ENCODE results near the gene COL9A3. TPM values are rescaled to one million over a fixed set of nuclear protein-coding genes. Genes with fewer than 3 reads are reported as not detected.

Gene COL9A3
- total RNA-seq, 1 experiment from 2014 or later = 136 TPM

DNA sequence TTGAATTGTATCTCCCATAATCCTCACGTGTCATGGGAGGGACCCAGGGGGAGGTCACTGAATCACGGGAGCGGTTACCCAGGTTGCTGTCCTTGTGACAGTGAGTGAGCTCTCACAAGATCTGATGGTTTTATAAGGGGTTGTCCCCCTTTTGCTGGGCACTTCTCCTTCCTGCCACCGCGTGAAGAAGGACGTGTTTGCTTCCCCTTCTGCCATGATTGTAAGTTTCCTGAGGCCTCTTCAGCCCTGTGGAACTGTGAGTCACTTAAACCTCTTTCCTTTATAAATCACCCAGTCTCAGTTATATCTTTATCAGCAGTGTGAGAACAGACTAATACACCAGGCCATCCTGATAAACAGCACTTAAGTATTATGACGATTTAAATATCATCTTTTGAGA, 29.5 kb upstream of the COL9A3 start (continued):
- TF ChIP-seq, protein P1, sequence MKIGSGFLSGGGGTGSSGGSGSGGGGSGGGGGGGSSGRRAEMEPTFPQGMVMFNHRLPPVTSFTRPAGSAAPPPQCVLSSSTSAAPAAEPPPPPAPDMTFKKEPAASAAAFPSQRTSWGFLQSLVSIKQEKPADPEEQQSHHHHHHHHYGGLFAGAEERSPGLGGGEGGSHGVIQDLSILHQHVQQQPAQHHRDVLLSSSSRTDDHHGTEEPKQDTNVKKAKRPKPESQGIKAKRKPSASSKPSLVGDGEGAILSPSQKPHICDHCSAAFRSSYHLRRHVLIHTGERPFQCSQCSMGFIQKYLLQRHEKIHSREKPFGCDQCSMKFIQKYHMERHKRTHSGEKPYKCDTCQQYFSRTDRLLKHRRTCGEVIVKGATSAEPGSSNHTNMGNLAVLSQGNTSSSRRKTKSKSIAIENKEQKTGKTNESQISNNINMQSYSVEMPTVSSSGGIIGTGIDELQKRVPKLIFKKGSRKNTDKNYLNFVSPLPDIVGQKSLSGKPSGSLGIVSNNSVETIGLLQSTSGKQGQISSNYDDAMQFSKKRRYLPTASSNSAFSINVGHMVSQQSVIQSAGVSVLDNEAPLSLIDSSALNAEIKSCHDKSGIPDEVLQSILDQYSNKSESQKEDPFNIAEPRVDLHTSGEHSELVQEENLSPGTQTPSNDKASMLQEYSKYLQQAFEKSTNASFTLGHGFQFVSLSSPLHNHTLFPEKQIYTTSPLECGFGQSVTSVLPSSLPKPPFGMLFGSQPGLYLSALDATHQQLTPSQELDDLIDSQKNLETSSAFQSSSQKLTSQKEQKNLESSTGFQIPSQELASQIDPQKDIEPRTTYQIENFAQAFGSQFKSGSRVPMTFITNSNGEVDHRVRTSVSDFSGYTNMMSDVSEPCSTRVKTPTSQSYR (CRISPR knock-in tag; IDR thresholded peaks at IDR 0.05) = no peak

DNA sequence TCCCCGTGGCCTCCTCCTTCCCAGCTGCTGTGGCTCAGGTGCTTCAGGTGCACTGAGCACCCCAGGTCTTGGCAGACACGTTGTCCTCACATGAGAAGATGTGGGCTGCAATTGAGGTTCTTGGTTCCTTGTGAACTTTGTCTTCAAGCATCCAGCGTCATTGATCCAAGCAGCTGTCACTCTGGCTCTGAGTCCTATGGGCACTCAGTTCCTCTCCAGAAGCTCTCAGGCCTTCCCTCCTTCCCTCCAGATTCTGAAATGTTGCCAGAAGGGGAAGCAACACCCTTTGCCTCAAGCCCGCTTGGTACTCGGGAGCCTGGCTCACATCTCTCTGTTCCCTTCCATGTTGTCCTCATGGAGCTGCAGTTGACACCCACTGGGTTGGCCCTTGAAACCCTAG, 29.0 kb upstream of the COL9A3 start:
- H3K9me3 Mint-ChIP-seq = no peaks in the 10 kb centered on the region
- peaks cover 11% of the 10 kb centered on the region for H3K4me1 Mint-ChIP-seq
- TF ChIP-seq, protein P2, sequence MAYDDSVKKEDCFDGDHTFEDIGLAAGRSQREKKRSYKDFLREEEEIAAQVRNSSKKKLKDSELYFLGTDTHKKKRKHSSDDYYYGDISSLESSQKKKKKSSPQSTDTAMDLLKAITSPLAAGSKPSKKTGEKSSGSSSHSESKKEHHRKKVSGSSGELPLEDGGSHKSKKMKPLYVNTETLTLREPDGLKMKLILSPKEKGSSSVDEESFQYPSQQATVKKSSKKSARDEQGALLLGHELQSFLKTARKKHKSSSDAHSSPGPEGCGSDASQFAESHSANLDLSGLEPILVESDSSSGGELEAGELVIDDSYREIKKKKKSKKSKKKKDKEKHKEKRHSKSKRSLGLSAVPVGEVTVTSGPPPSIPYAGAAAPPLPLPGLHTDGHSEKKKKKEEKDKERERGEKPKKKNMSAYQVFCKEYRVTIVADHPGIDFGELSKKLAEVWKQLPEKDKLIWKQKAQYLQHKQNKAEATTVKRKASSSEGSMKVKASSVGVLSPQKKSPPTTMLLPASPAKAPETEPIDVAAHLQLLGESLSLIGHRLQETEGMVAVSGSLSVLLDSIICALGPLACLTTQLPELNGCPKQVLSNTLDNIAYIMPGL (CRISPR knock-in tag; IDR thresholded peaks at IDR 0.05) = no peak
- TF ChIP-seq ZNF671 (CRISPR knock-in tag; IDR thresholded peaks at IDR 0.05) (no peak), PRRX2 (CRISPR knock-in tag; IDR thresholded peaks at IDR 0.05) (no peak), ZNF219 (CRISPR knock-in tag; IDR thresholded peaks at IDR 0.05; ENCODE audit: borderline replicate concordance) (no peak), GABPB1 (CRISPR knock-in tag; IDR thresholded peaks at IDR 0.05) (no peak), ESRRA (CRISPR knock-in tag; IDR thresholded peaks at IDR 0.05; ENCODE audit: borderline replicate concordance) (no peak)
- TF ChIP-seq, protein P3, sequence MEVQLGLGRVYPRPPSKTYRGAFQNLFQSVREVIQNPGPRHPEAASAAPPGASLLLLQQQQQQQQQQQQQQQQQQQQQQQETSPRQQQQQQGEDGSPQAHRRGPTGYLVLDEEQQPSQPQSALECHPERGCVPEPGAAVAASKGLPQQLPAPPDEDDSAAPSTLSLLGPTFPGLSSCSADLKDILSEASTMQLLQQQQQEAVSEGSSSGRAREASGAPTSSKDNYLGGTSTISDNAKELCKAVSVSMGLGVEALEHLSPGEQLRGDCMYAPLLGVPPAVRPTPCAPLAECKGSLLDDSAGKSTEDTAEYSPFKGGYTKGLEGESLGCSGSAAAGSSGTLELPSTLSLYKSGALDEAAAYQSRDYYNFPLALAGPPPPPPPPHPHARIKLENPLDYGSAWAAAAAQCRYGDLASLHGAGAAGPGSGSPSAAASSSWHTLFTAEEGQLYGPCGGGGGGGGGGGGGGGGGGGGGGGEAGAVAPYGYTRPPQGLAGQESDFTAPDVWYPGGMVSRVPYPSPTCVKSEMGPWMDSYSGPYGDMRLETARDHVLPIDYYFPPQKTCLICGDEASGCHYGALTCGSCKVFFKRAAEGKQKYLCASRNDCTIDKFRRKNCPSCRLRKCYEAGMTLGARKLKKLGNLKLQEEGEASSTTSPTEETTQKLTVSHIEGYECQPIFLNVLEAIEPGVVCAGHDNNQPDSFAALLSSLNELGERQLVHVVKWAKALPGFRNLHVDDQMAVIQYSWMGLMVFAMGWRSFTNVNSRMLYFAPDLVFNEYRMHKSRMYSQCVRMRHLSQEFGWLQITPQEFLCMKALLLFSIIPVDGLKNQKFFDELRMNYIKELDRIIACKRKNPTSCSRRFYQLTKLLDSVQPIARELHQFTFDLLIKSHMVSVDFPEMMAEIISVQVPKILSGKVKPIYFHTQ (CRISPR knock-in tag; IDR thresholded peaks at IDR 0.05) = no peak
- H3K27me3 Mint-ChIP-seq (ENCODE audit: low read depth) = peaks cover 8% of the 10 kb centered on the region; the same call in 1 of the 2 replicates
- DNase-seq (ENCODE audit: low spot score) = no peak
- H3K4me3 Mint-ChIP-seq = no peak overlapping the region
- no peak overlapping the region for H3K27ac Mint-ChIP-seq
- no peak for ATAC-seq
- no peaks in the 10 kb centered on the region for H3K36me3 Mint-ChIP-seq
- ChIA-PET POLR2A (no interaction called here), CTCF (interaction anchor here (1.3 to 2.8 kb wide), 2 partner anchors 9 to 79 kb away, joined by 4 to 22 read pairs; partner anchors contain the start of gene NTSR1)

- no peak for DNase-seq (ENCODE audit: low spot score)
- TF ChIP-seq, protein P4, sequence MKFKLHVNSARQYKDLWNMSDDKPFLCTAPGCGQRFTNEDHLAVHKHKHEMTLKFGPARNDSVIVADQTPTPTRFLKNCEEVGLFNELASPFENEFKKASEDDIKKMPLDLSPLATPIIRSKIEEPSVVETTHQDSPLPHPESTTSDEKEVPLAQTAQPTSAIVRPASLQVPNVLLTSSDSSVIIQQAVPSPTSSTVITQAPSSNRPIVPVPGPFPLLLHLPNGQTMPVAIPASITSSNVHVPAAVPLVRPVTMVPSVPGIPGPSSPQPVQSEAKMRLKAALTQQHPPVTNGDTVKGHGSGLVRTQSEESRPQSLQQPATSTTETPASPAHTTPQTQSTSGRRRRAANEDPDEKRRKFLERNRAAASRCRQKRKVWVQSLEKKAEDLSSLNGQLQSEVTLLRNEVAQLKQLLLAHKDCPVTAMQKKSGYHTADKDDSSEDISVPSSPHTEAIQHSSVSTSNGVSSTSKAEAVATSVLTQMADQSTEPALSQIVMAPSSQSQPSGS (CRISPR knock-in tag; IDR thresholded peaks at IDR 0.05; ENCODE audit: borderline replicate concordance, low read depth) = no peak
- TF ChIP-seq, protein P2 (CRISPR knock-in tag; IDR thresholded peaks at IDR 0.05) = no peak
- TF ChIP-seq FOXP4 (CRISPR knock-in tag; IDR thresholded peaks at IDR 0.05) = no peak
- no peak for TF ChIP-seq ZNF396 (CRISPR knock-in tag; IDR thresholded peaks at IDR 0.05; ENCODE audit: borderline replicate concordance)
- no peak for TF ChIP-seq ZNF121 (CRISPR knock-in tag; IDR thresholded peaks at IDR 0.05)
- TF ChIP-seq, protein P5, sequence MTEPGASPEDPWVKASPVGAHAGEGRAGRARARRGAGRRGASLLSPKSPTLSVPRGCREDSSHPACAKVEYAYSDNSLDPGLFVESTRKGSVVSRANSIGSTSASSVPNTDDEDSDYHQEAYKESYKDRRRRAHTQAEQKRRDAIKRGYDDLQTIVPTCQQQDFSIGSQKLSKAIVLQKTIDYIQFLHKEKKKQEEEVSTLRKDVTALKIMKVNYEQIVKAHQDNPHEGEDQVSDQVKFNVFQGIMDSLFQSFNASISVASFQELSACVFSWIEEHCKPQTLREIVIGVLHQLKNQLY (CRISPR knock-in tag; IDR thresholded peaks at IDR 0.05) = no peak
- no peak for TF ChIP-seq GTF2I (CRISPR knock-in tag; conservative IDR thresholded peaks at IDR 0.05)
- TF ChIP-seq, protein P6, sequence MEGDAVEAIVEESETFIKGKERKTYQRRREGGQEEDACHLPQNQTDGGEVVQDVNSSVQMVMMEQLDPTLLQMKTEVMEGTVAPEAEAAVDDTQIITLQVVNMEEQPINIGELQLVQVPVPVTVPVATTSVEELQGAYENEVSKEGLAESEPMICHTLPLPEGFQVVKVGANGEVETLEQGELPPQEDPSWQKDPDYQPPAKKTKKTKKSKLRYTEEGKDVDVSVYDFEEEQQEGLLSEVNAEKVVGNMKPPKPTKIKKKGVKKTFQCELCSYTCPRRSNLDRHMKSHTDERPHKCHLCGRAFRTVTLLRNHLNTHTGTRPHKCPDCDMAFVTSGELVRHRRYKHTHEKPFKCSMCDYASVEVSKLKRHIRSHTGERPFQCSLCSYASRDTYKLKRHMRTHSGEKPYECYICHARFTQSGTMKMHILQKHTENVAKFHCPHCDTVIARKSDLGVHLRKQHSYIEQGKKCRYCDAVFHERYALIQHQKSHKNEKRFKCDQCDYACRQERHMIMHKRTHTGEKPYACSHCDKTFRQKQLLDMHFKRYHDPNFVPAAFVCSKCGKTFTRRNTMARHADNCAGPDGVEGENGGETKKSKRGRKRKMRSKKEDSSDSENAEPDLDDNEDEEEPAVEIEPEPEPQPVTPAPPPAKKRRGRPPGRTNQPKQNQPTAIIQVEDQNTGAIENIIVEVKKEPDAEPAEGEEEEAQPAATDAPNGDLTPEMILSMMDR (IDR thresholded peaks at IDR 0.05) = no peak
- peaks cover 16% of the 10 kb centered on the region for H3K4me1 Mint-ChIP-seq
- ChIA-PET POLR2A (no interaction called here), CTCF (interaction anchor here (0.6 to 2.8 kb wide), 5 partner anchors 9 to 289 kb away, joined by 3 to 22 read pairs (median 4); partner anchors contain the start of gene NTSR1)
- no peaks in the 10 kb centered on the region for H3K9me3 Mint-ChIP-seq
- peaks cover 8% of the 10 kb centered on the region; the same call in 1 of the 2 replicates for H3K27me3 Mint-ChIP-seq (ENCODE audit: low read depth)
- no peaks in the 10 kb centered on the region for H3K36me3 Mint-ChIP-seq
- no peak for ATAC-seq
- no peak overlapping the region for H3K4me3 Mint-ChIP-seq
- no peak overlapping the region for H3K27ac Mint-ChIP-seq
Measured at GRCh38 chr20:62788607-62789006, 28.2 kb upstream of the COL9A3 start.

Measured in WTC11 (cell line).